Activated CD8-positive, alpha-beta T cell treated with anti-CD3 and anti-CD28 coated beads for 36 hours (primary cell): ENCODE results near the gene CCDC92. TPM values are rescaled to one million over a fixed set of nuclear protein-coding genes. Genes with fewer than 3 reads are reported as not detected.

Experiments
- ATAC-seq: fragments of 200-7000 bp; cut with Tn5 transposase; one replicate; pipeline ENCODE4 v1.10.0; 2021; ENCODE audit warnings: mild to moderate bottlenecking, moderate library complexity
- CTCF ChIA-PET: fragments of 350-600 bp; sonication (Branson Sonifier 250); formaldehyde crosslinking; loops from one replicate; lab custom pipeline; 2021; ENCODE audit warnings: antibody characterized with exemption; lab: Charles Lee
- POLR2A ChIA-PET: fragments of 350-600 bp; sonication (Branson Sonifier 250); formaldehyde crosslinking; loops from one replicate; lab custom pipeline; 2021; ENCODE audit warnings: antibody characterized with exemption; lab: Charles Lee
- DNase-seq: peaks from one replicate; pipeline ENCODE4 v3.0.0-alpha.2; 2020
- H3K27ac Mint-ChIP-seq: one replicate; pipeline ENCODE4 v1.8.0; 2021; ENCODE audit warnings: mild to moderate bottlenecking, mixed read lengths
- H3K27me3 Mint-ChIP-seq: one replicate; pipeline ENCODE4 v1.8.0; 2021; ENCODE audit warnings: mixed read lengths
- H3K36me3 Mint-ChIP-seq: one replicate; pipeline ENCODE4 v1.8.0; 2021; ENCODE audit warnings: low read depth, mixed read lengths
- H3K4me1 Mint-ChIP-seq: one replicate; pipeline ENCODE4 v1.8.0; 2021; ENCODE audit warnings: low read depth, mixed read lengths
- H3K4me3 Mint-ChIP-seq: one replicate; pipeline ENCODE4 v1.8.0; 2021; ENCODE audit warnings: mild to moderate bottlenecking, moderate library complexity, mixed read lengths
- H3K9me3 Mint-ChIP-seq: one replicate; pipeline ENCODE4 v1.8.0; 2021; ENCODE audit warnings: mixed read lengths
- CTCF ChIP-seq: fragments of 200-600 bp; IDR thresholded peaks from one replicate; pipeline ENCODE4 v1.8.0; 2022; ENCODE audit warnings: antibody characterized with exemption, mild to moderate bottlenecking
- intact Hi-C: fragments of 100-400 bp; cut with micrococcal nuclease; formaldehyde crosslinking; loops from one replicate; pipeline ENCODE4 v1.10.0; 2022
- total RNA-seq, 2 experiments: library from RNA; stranded (reverse); gene quantifications; one replicate each; pipeline ENCODE4 v1.2.3, GENCODE V29; 2021

CCDC92 gene
- total RNA-seq, 2 experiments from 2014 or later, result 4.0 to 6.2 TPM

GRCh38 chr12:124019115-124019514 lies 46.5 kb upstream of the CCDC92 start:
- no peak overlapping the region for H3K27ac Mint-ChIP-seq
- no peaks in the 10 kb centered on the region for H3K27me3 Mint-ChIP-seq
- POLR2A ChIA-PET, result no interaction called here
- DNase-seq (no peak), ATAC-seq (no peak)
- CTCF ChIA-PET, result interaction anchor here (1.3 kb wide), 1 partner anchor 13 kb away, joined by 3 read pairs; no protein-coding TSS in a partner anchor
- H3K4me3 Mint-ChIP-seq, result no peak overlapping the region
- intact Hi-C loops, result no loop called here
- H3K9me3 Mint-ChIP-seq, result no peaks in the 10 kb centered on the region
- TF ChIP-seq CTCF, result no peak
- no peaks in the 10 kb centered on the region for H3K36me3 Mint-ChIP-seq
- H3K4me1 Mint-ChIP-seq, result peaks cover 3% of the 10 kb centered on the region

GRCh38 chr12:124018539-124018938 lies 45.9 kb upstream of the CCDC92 start:
- Mint-ChIP-seq H3K36me3 (no peaks in the 10 kb centered on the region), H3K4me1 (peaks cover 3% of the 10 kb centered on the region), H3K4me3 (no peak overlapping the region), H3K27me3 (no peaks in the 10 kb centered on the region), H3K9me3 (no peaks in the 10 kb centered on the region), H3K27ac (no peak overlapping the region)
- POLR2A ChIA-PET, result no interaction called here
- no peak for DNase-seq
- intact Hi-C loops, result no loop called here
- no peak for TF ChIP-seq CTCF
- CTCF ChIA-PET, result no interaction called here
- ATAC-seq, result no peak

GRCh38 chr12:124017064-124017463 lies 44.4 kb upstream of the CCDC92 start:
- Mint-ChIP-seq H3K27me3 (no peaks in the 10 kb centered on the region), H3K4me3 (no peak overlapping the region), H3K4me1 (peaks cover 3% of the 10 kb centered on the region), H3K36me3 (peaks cover 12% of the 10 kb centered on the region), H3K9me3 (no peaks in the 10 kb centered on the region), H3K27ac (no peak overlapping the region)
- ATAC-seq (no peak), DNase-seq (no peak)
- TF ChIP-seq CTCF, result no peak
- intact Hi-C loops, result no loop called here
- ChIA-PET CTCF (interaction anchor here (1.0 kb wide), 1 partner anchor 18 kb away, joined by 3 read pairs; no protein-coding TSS in a partner anchor), POLR2A (interaction anchor here (1.4 kb wide), 1 partner anchor 60 kb away, joined by 4 read pairs; no protein-coding TSS in a partner anchor)

- no peak overlapping the region for H3K4me3 Mint-ChIP-seq
- ChIA-PET CTCF (interaction anchor here (1.1 to 1.2 kb wide), 2 partner anchors 17 to 20 kb away, joined by 3 to 6 read pairs; no protein-coding TSS in a partner anchor), POLR2A (interaction anchor here (1.4 kb wide), 1 partner anchor 62 kb away, joined by 4 read pairs; no protein-coding TSS in a partner anchor)
- H3K36me3 Mint-ChIP-seq, result peaks cover 20% of the 10 kb centered on the region
- no peaks in the 10 kb centered on the region for H3K27me3 Mint-ChIP-seq
- no peaks in the 10 kb centered on the region for H3K9me3 Mint-ChIP-seq
- peaks cover 3% of the 10 kb centered on the region for H3K4me1 Mint-ChIP-seq
- intact Hi-C loops, result no loop called here
- H3K27ac Mint-ChIP-seq, result no peak overlapping the region
- ATAC-seq (no peak), DNase-seq (no peak)
- no peak for TF ChIP-seq CTCF
These were observed 43.1 kb upstream of the CCDC92 start for GRCh38 chr12:124015494-124016461.

- ATAC-seq (no peak), DNase-seq (no peak)
- H3K27ac Mint-ChIP-seq, result no peak overlapping the region
- ChIA-PET POLR2A (no interaction called here), CTCF (interaction anchor here (1.0 to 1.4 kb wide), 2 partner anchors 17 to 19 kb away, joined by 3 to 4 read pairs; no protein-coding TSS in a partner anchor)
- H3K4me3 Mint-ChIP-seq, result no peak overlapping the region
- H3K4me1 Mint-ChIP-seq, result peaks cover 9% of the 10 kb centered on the region
- no peaks in the 10 kb centered on the region for H3K9me3 Mint-ChIP-seq
- peaks cover 29% of the 10 kb centered on the region for H3K36me3 Mint-ChIP-seq
- TF ChIP-seq CTCF, result no peak
- intact Hi-C loops, result no loop called here
- H3K27me3 Mint-ChIP-seq, result no peaks in the 10 kb centered on the region
These were observed 40.4 kb upstream of the CCDC92 start for GRCh38 chr12:124013073-124013472.
